22Rv1 (cell line): ENCODE results near the gene SLC26A2.

ENCODE experiments used
- ZFX ChIP-seq: fragments of 450-650 bp; IDR thresholded peaks from 2 replicates; pipeline ENCODE4 v1.6.1; 2017; ENCODE audit warnings: antibody characterized with exemption, borderline replicate concordance
- TF ChIP-seq, protein P1 (sequence below): fragments of 450-650 bp; IDR thresholded peaks from 2 replicates; pipeline ENCODE4 v1.5.1; 2017; ENCODE audit warnings: mild to moderate bottlenecking

DNA sequence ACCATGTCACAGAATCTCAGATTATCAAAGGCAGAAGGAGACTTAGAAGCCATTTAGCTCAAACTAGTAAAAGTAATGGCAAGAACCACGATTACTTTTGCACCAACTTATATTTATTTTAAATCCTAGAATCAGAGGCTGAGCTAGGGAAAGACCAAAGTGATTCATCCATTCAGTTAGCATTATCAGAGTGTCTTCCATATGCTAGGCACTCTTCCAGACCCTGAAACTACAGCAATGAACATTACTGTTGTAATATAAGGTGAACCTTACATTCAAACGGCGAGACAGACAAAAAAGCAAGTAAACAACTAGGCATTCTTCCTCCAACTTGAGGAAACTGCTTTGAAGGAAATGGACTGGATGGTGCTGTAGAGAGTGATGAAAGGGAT is 23.9 kb upstream of the SLC26A2 start:
- TF ChIP-seq, protein P1, sequence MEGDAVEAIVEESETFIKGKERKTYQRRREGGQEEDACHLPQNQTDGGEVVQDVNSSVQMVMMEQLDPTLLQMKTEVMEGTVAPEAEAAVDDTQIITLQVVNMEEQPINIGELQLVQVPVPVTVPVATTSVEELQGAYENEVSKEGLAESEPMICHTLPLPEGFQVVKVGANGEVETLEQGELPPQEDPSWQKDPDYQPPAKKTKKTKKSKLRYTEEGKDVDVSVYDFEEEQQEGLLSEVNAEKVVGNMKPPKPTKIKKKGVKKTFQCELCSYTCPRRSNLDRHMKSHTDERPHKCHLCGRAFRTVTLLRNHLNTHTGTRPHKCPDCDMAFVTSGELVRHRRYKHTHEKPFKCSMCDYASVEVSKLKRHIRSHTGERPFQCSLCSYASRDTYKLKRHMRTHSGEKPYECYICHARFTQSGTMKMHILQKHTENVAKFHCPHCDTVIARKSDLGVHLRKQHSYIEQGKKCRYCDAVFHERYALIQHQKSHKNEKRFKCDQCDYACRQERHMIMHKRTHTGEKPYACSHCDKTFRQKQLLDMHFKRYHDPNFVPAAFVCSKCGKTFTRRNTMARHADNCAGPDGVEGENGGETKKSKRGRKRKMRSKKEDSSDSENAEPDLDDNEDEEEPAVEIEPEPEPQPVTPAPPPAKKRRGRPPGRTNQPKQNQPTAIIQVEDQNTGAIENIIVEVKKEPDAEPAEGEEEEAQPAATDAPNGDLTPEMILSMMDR = no peak
- TF ChIP-seq ZFX = no peak
